Measurements from ENCODE around the gene PTPN22. TPM values are rescaled to one million over a fixed set of nuclear protein-coding genes. Genes with fewer than 3 reads are reported as not detected.

The PTPN22 gene
- total RNA-seq, 2 experiments from 2014 or later, result 28.3 to 30.2 TPM

DNA sequence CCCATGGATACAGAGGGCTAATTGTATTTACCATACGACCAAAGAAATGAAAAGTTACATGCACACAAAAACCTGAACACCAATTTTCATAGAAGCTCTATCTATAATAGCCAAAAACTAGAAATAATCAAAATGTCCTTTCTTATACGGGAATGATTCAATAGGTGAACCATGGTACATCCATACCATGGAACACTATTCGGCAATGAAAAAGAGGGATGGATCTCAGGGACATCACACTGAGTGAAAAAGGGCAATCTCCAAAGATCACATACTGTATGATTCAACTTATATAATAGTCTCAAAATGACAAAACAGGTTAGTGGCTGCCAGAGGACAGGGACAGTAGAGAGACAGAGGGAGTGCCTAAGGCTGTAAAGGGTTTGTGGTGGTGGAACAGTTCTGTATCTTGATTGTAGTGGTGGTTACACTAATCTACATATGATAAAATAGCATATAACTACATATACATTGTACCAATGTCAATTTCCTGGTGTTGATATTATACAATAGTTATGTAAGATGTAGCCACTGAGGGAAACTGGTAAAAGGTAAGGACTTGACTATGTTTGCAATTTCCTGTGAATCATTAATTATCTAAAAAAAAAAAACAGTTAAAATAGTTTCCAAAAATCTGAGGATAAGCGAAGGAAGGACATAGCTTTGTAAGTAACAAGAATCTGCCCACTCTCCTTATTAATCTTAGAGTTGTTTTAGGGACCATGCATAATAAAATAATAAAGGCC is 62.9 kb downstream of the PTPN22 start:
- Mint-ChIP-seq H3K4me3 (peak overlapping the region; percentile 75), H3K9me3 (peaks cover 3% of the 10 kb centered on the region), H3K27ac (peak overlapping the region; percentile 69), H3K36me3 (ENCODE audit: low read depth) (peaks cover 54% of the 10 kb centered on the region), H3K4me1 (ENCODE audit: low read depth) (peaks cover 80% of the 10 kb centered on the region), H3K27me3 (no peaks in the 10 kb centered on the region)
- POLR2A ChIA-PET, result interaction anchor here (0.7 kb wide), 1 partner anchor 727 kb away, joined by 4 read pairs; no protein-coding TSS in a partner anchor
- TF ChIP-seq, protein P1, sequence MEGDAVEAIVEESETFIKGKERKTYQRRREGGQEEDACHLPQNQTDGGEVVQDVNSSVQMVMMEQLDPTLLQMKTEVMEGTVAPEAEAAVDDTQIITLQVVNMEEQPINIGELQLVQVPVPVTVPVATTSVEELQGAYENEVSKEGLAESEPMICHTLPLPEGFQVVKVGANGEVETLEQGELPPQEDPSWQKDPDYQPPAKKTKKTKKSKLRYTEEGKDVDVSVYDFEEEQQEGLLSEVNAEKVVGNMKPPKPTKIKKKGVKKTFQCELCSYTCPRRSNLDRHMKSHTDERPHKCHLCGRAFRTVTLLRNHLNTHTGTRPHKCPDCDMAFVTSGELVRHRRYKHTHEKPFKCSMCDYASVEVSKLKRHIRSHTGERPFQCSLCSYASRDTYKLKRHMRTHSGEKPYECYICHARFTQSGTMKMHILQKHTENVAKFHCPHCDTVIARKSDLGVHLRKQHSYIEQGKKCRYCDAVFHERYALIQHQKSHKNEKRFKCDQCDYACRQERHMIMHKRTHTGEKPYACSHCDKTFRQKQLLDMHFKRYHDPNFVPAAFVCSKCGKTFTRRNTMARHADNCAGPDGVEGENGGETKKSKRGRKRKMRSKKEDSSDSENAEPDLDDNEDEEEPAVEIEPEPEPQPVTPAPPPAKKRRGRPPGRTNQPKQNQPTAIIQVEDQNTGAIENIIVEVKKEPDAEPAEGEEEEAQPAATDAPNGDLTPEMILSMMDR (IDR thresholded peaks at IDR 0.05), result no peak
- CTCF ChIA-PET, result no interaction called here
- no peak overlapping the region for H3K4me3 ChIP-seq (ENCODE audit: low read length)
- intact Hi-C loops (cut with DNase I, micrococcal nuclease), result no loop called here
- H3K27me3 ChIP-seq (ENCODE audit: control insufficient read depth in 1 of 2, insufficient read depth in 2 of 2, low read length in 2 of 2), result no peaks in the 10 kb centered on the region
- no peak overlapping the region for H3K27ac ChIP-seq (ENCODE audit: low read depth in 1 of 2, low read length in 2 of 2)
- ATAC-seq (ENCODE audit: poor library complexity) (no peak), DNase-seq (no peak)
- no peaks in the 10 kb centered on the region for H3K9me3 ChIP-seq (ENCODE audit: control insufficient read depth in 1 of 2, insufficient read depth in 1 of 2, low read length in 2 of 2)
- peaks cover 5% of the 10 kb centered on the region for H3K36me3 ChIP-seq (ENCODE audit: insufficient read depth, low read length)
- H3K4me1 ChIP-seq (ENCODE audit: insufficient read depth, low read length), result peaks cover 33% of the 10 kb centered on the region

DNA sequence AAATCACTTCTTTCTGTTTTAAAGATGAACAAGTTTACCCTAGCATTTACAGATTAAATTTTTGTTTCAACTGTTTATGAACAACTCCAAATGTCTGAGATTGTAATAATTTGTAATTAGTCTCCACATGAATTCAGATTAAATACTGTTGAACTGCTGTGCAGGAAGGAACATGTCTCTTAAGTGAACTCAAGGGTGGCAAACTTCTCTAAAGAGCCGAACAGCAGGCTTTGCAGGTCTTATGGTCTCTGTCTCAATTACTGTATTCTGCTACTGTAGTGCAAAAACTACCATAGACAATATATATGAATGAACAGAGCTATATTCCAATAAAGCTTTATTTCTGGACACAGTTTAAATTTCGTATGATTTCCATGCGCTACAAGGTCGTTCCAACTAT is 65.9 kb downstream of the PTPN22 start:
- ChIA-PET CTCF (interaction anchor here (1.6 kb wide), 1 partner anchor 11 kb away, joined by 4 read pairs; no protein-coding TSS in a partner anchor), POLR2A (interaction anchor here (0.6 to 2.0 kb wide), 3 partner anchors 15 to 157 kb away, joined by 3 to 7 read pairs (median 6); no protein-coding TSS in a partner anchor)
- peaks cover 88% of the 10 kb centered on the region for H3K4me1 Mint-ChIP-seq (ENCODE audit: low read depth)
- peaks cover 46% of the 10 kb centered on the region for H3K36me3 Mint-ChIP-seq (ENCODE audit: low read depth)
- Histone ChIP-seq H3K27me3 (ENCODE audit: control insufficient read depth in 1 of 2, insufficient read depth in 2 of 2, low read length in 2 of 2) (no peaks in the 10 kb centered on the region), H3K4me3 (ENCODE audit: low read length) (no peak overlapping the region), H3K36me3 (ENCODE audit: insufficient read depth, low read length) (peaks cover 5% of the 10 kb centered on the region), H3K9me3 (ENCODE audit: control insufficient read depth in 1 of 2, insufficient read depth in 1 of 2, low read length in 2 of 2) (no peaks in the 10 kb centered on the region), H3K27ac (ENCODE audit: low read depth in 1 of 2, low read length in 2 of 2) (no peak overlapping the region), H3K4me1 (ENCODE audit: insufficient read depth, low read length) (peaks cover 29% of the 10 kb centered on the region)
- no peaks in the 10 kb centered on the region for H3K27me3 Mint-ChIP-seq
- intact Hi-C loops (cut with DNase I, micrococcal nuclease), result no loop called here
- DNase-seq, result no peak
- peaks cover 3% of the 10 kb centered on the region for H3K9me3 Mint-ChIP-seq
- H3K27ac Mint-ChIP-seq, result no peak overlapping the region
- peak overlapping the region; percentile 13 for H3K4me3 Mint-ChIP-seq
- no peak for ATAC-seq (ENCODE audit: poor library complexity)
- TF ChIP-seq, protein P1 (IDR thresholded peaks at IDR 0.05), result no peak

DNA sequence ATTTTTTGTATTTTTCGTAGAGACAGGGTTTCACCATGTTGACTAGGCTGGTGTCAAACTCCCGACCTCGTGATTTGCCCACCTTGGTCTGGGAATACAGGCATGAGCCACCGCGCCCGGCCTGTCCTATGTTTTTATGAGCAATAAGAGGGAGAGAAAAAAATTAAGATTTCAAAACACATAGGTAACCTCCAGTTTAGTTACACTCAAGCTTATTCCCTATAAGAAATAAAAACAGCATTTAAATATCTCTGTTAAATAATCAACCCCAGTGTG is 66.3 kb downstream of the PTPN22 start:
- Histone ChIP-seq H3K4me3 (ENCODE audit: low read length) (no peak overlapping the region), H3K36me3 (ENCODE audit: insufficient read depth, low read length) (peaks cover 5% of the 10 kb centered on the region), H3K4me1 (ENCODE audit: insufficient read depth, low read length) (peaks cover 29% of the 10 kb centered on the region), H3K27me3 (ENCODE audit: control insufficient read depth in 1 of 2, insufficient read depth in 2 of 2, low read length in 2 of 2) (no peaks in the 10 kb centered on the region), H3K27ac (ENCODE audit: low read depth in 1 of 2, low read length in 2 of 2) (no peak overlapping the region), H3K9me3 (ENCODE audit: control insufficient read depth in 1 of 2, insufficient read depth in 1 of 2, low read length in 2 of 2) (no peaks in the 10 kb centered on the region)
- Mint-ChIP-seq H3K4me1 (ENCODE audit: low read depth) (peaks cover 93% of the 10 kb centered on the region), H3K36me3 (ENCODE audit: low read depth) (peaks cover 46% of the 10 kb centered on the region), H3K4me3 (peak overlapping the region; percentile 25), H3K27ac (no peak overlapping the region), H3K9me3 (peaks cover 3% of the 10 kb centered on the region), H3K27me3 (no peaks in the 10 kb centered on the region)
- ATAC-seq (ENCODE audit: poor library complexity), result no peak
- CTCF ChIA-PET, result interaction anchor here (1.6 kb wide), 1 partner anchor 10 kb away, joined by 4 read pairs; no protein-coding TSS in a partner anchor
- POLR2A ChIA-PET, result interaction anchor here (0.6 to 2.0 kb wide), 4 partner anchors 9 to 158 kb away, joined by 3 to 7 read pairs (median 5); no protein-coding TSS in a partner anchor
- DNase-seq, result no peak
- intact Hi-C loops (cut with DNase I, micrococcal nuclease), result no loop called here
- TF ChIP-seq, protein P1 (IDR thresholded peaks at IDR 0.05), result no peak
